Fibroblast of lung (primary cell): ENCODE results near the gene TOX2. TPM values are rescaled to one million over a fixed set of nuclear protein-coding genes. Genes with fewer than 3 reads are reported as not detected.

Experiments used
- DNase-seq, 2 donors: peaks; one replicate each; pipeline versions ENCODE4 v3.0.0 to v3.0.0-alpha.2; 2010; ENCODE audit warnings: low read depth in 2 of 2
- H2AFZ ChIP-seq: 2 replicates; pipeline ENCODE4 v1.5.1; 2012; ENCODE audit warnings: low read length, control low read depth, inconsistent platforms
- H3K27ac ChIP-seq: 2 replicates; pipeline ENCODE4 v1.5.1; 2011; ENCODE audit warnings: low read length, control low read depth; ENCODE audit not compliant: insufficient read depth
- H3K27me3 ChIP-seq: 2 replicates; pipeline ENCODE4 v1.5.1; 2011; ENCODE audit warnings: mild to moderate bottlenecking, low read length; ENCODE audit not compliant: control insufficient read depth, insufficient read depth
- H3K36me3 ChIP-seq: 2 replicates; pipeline ENCODE4 v1.5.1; 2011; ENCODE audit warnings: low read length; ENCODE audit not compliant: control insufficient read depth, insufficient read depth
- H3K4me1 ChIP-seq: 2 replicates; pipeline ENCODE4 v1.5.1; 2011; ENCODE audit warnings: low read length; ENCODE audit not compliant: control insufficient read depth, insufficient read depth; ENCODE audit errors: extremely low read depth
- H3K4me2 ChIP-seq: 2 replicates; pipeline ENCODE4 v1.5.1; 2011; ENCODE audit warnings: low read length, control low read depth; ENCODE audit not compliant: insufficient read depth; ENCODE audit errors: extremely low read depth
- H3K4me3 ChIP-seq, 4 experiments: fragments of 200-600 bp in 1 of 4; sonication (generic) in 1 of 4; replicated peaks in 1 of 4; 2 replicates each; pipeline ENCODE4 v1.5.1; 2011 to 2016; ENCODE audit warnings: low read length in 4 of 4, low read depth in 3 of 4, mild to moderate bottlenecking in 3 of 4, control low read depth in 2 of 4, inconsistent platforms in 1 of 4, mixed read lengths in 1 of 4; ENCODE audit not compliant: insufficient read depth in 1 of 4; ENCODE audit errors: control extremely low read depth in 1 of 4
- H3K79me2 ChIP-seq: 2 replicates; pipeline ENCODE4 v1.5.1; 2012; ENCODE audit warnings: mild to moderate bottlenecking, low read length, inconsistent platforms; ENCODE audit not compliant: control insufficient read depth, insufficient read depth
- H3K9ac ChIP-seq: 2 replicates; pipeline ENCODE4 v1.5.1; 2011; ENCODE audit warnings: mild to moderate bottlenecking, low read length, control low read depth; ENCODE audit not compliant: insufficient read depth
- H3K9me3 ChIP-seq: 2 replicates; pipeline ENCODE4 v1.5.1; 2012; ENCODE audit warnings: low read depth, low read length; ENCODE audit not compliant: control insufficient read depth, insufficient read depth
- H4K20me1 ChIP-seq: 2 replicates; pipeline ENCODE4 v1.5.1; 2011; ENCODE audit warnings: low read length; ENCODE audit not compliant: control insufficient read depth, insufficient read depth; ENCODE audit errors: extremely low read depth
- CTCF ChIP-seq, 2 donors: IDR thresholded peaks in 1 of 2; conservative IDR thresholded peaks in 1 of 2; 1 replicate in 1 of 2; 2 replicates in 1 of 2; pipeline ENCODE4 v1.5.1; 2011 to 2012; ENCODE audit warnings: low read length in 2 of 2, control low read depth in 1 of 2, inconsistent platforms in 1 of 2, low read depth in 1 of 2, mild to moderate bottlenecking in 1 of 2
- EZH2 ChIP-seq: IDR thresholded peaks from 2 replicates; pipeline ENCODE4 v1.5.1; 2012; ENCODE audit warnings: low read length, control low read depth, mild to moderate bottlenecking; ENCODE audit errors: missing control alignments
- polyA plus RNA-seq, 2 donors: library from polyadenylated mRNA; depleted of rRNA in 1 of 2; stranded (reverse) in 1 of 2; unstranded in 1 of 2; fragments of >200 nt; gene quantifications; 2 replicates each; pipeline ENCODE4 v1.2.1, GENCODE V29; 2011 to 2012; ENCODE audit warnings: missing spikeins in 1 of 2
- total RNA-seq: library from RNA; depleted of rRNA; stranded (reverse); fragments of >200 nt; gene quantifications from 2 replicates; pipeline ENCODE4 v1.2.1, GENCODE V29; 2014

The TOX2 gene
- total and polyA plus RNA-seq, 2 donors (not counting 1 experiment from before 2014, with no cell fraction given): 5.9 to 9.6 TPM

- Histone ChIP-seq H2AFZ (no peak overlapping the region), H3K36me3 (peaks cover 5% of the 10 kb centered on the region), H3K27ac (no peak overlapping the region), H3K9me3 (no peaks in the 10 kb centered on the region), H4K20me1 (no peaks in the 10 kb centered on the region), H3K4me3 (no peak overlapping the region), H3K9ac (no peak overlapping the region), H3K79me2 (no peaks in the 10 kb centered on the region), H3K4me1 (peaks cover 4% of the 10 kb centered on the region), H3K27me3 (no peaks in the 10 kb centered on the region), H3K4me2 (no peak overlapping the region)
- DNase-seq: no peak
- no peak for TF ChIP-seq EZH2
- TF ChIP-seq CTCF (conservative IDR thresholded peaks at IDR 0.05 in 1 of 2, IDR thresholded peaks at IDR 0.05 in 1 of 2; ENCODE audit: low read depth in 1 of 2, low read length in 2 of 2): no peak
Observed at GRCh38 chr20:44010162-44010704, 95.6 kb downstream of the TOX2 start.

- Histone ChIP-seq H3K4me3 (no peak overlapping the region), H3K9me3 (no peaks in the 10 kb centered on the region), H3K9ac (no peak overlapping the region), H2AFZ (no peak overlapping the region), H3K27me3 (no peaks in the 10 kb centered on the region), H4K20me1 (no peaks in the 10 kb centered on the region), H3K4me2 (no peak overlapping the region), H3K4me1 (peaks cover 4% of the 10 kb centered on the region), H3K79me2 (no peaks in the 10 kb centered on the region), H3K36me3 (peaks cover 5% of the 10 kb centered on the region), H3K27ac (no peak overlapping the region)
- DNase-seq: no peak
- TF ChIP-seq EZH2: no peak
- no peak for TF ChIP-seq CTCF (conservative IDR thresholded peaks at IDR 0.05 in 1 of 2, IDR thresholded peaks at IDR 0.05 in 1 of 2; ENCODE audit: low read depth in 1 of 2, low read length in 2 of 2)
Observed at GRCh38 chr20:44011251-44011940, 96.7 kb downstream of the TOX2 start.

GRCh38 chr20:44012466-44013226 is 98.0 kb downstream of the TOX2 start:
- Histone ChIP-seq H3K9ac (no peak overlapping the region), H3K4me3 (no peak overlapping the region), H3K4me2 (no peak overlapping the region), H3K79me2 (no peaks in the 10 kb centered on the region), H3K4me1 (peaks cover 4% of the 10 kb centered on the region), H4K20me1 (no peaks in the 10 kb centered on the region), H3K27ac (no peak overlapping the region), H3K27me3 (no peaks in the 10 kb centered on the region), H3K9me3 (no peaks in the 10 kb centered on the region), H2AFZ (no peak overlapping the region), H3K36me3 (no peaks in the 10 kb centered on the region)
- no peak for DNase-seq
- TF ChIP-seq EZH2 (no peak), CTCF (conservative IDR thresholded peaks at IDR 0.05 in 1 of 2, IDR thresholded peaks at IDR 0.05 in 1 of 2; ENCODE audit: low read depth in 1 of 2, low read length in 2 of 2) (no peak)
